Stimulated activated CD4-positive, alpha-beta T cell treated with anti-CD3 and anti-CD28 coated beads, Interleukin-15, amount 100 ng/mL, for 48 hours (primary cell): ENCODE data around the gene LGR6.

ENCODE experiments used
- DNase-seq, 2 donors: peaks; one replicate each; pipeline ENCODE4 v3.0.0-alpha.2; 2020; ENCODE audit warnings: low read depth in 2 of 2

Gene LGR6

GRCh38 chr1:202266061-202266765 lies 72.6 kb downstream of the LGR6 start:
- DNase-seq, result no peak

- no peak for DNase-seq
Observed at GRCh38 chr1:202268032-202268431, 74.4 kb downstream of the LGR6 start.

GRCh38 chr1:202268817-202269216 lies 75.2 kb downstream of the LGR6 start:
- DNase-seq, result no peak

GRCh38 chr1:202270871-202271326 lies 77.3 kb downstream of the LGR6 start:
- no peak for DNase-seq

GRCh38 chr1:202272103-202272845 lies 78.7 kb downstream of the LGR6 start:
- DNase-seq, result no peak

GRCh38 chr1:202274611-202275010 lies 81.0 kb downstream of the LGR6 start:
- DNase-seq, result peak; percentile 13 to 14

- DNase-seq, result no peak
Observed at GRCh38 chr1:202275061-202275770, 81.6 kb downstream of the LGR6 start.

- DNase-seq, result no peak
Observed at GRCh38 chr1:202276081-202276715, 82.6 kb downstream of the LGR6 start.

- DNase-seq, result no peak
Observed at GRCh38 chr1:202276920-202277319, 83.3 kb downstream of the LGR6 start.

- no peak for DNase-seq
Observed at GRCh38 chr1:202278751-202279150, 85.2 kb downstream of the LGR6 start.

GRCh38 chr1:202279806-202280205 lies 86.2 kb downstream of the LGR6 start:
- DNase-seq, result no peak

- no peak for DNase-seq
Observed at GRCh38 chr1:202280595-202280994, 87.0 kb downstream of the LGR6 start.

GRCh38 chr1:202281316-202282024 lies 87.9 kb downstream of the LGR6 start:
- DNase-seq, result no peak

GRCh38 chr1:202282025-202282371 lies 88.4 kb downstream of the LGR6 start:
- no peak for DNase-seq

GRCh38 chr1:202282596-202283283 lies 89.1 kb downstream of the LGR6 start:
- no peak for DNase-seq

GRCh38 chr1:202283379-202283844 lies 89.8 kb downstream of the LGR6 start:
- DNase-seq, result no peak

- no peak for DNase-seq
Observed at GRCh38 chr1:202283991-202284390, 90.4 kb downstream of the LGR6 start.

GRCh38 chr1:202285908-202286307 lies 92.3 kb downstream of the LGR6 start:
- no peak for DNase-seq

- DNase-seq, result no peak
Observed at GRCh38 chr1:202286622-202287097, 93.1 kb downstream of the LGR6 start.

GRCh38 chr1:202287196-202287595 lies 93.6 kb downstream of the LGR6 start:
- no peak for DNase-seq

- DNase-seq, result no peak
Observed at GRCh38 chr1:202288177-202288576, 94.6 kb downstream of the LGR6 start.
